ENCODE data around the gene TRA2B. TPM values are rescaled to one million over a fixed set of nuclear protein-coding genes. Genes with fewer than 3 reads are reported as not detected.

The TRA2B gene
- total and polyA plus RNA-seq, 10 donors, result 101 to 235 (median 143) TPM

- Histone ChIP-seq H3K4me1 (peaks cover 0 to 25% (median 18%) of the 10 kb centered on the region in 6 donors), H3K27me3 (replicated peaks in 1 of 7) (no peaks in the 10 kb centered on the region), H3K27ac (no peak overlapping the region), H3K36me3 (no peaks in the 10 kb centered on the region), H3K9me3 (no peaks in the 10 kb centered on the region), H3K4me3 (no peak overlapping the region)
- DNase-seq, result no peak
- no peak for TF ChIP-seq POLR2AphosphoS5 (IDR thresholded peaks at IDR 0.05)
- TF ChIP-seq POLR2A (IDR thresholded peaks at IDR 0.05), result no peak
- no peak for TF ChIP-seq CTCF (IDR thresholded peaks at IDR 0.05 in 8 of 11, conservative IDR thresholded peaks at IDR 0.05 in 3 of 11)
- intact Hi-C loops (cut with DNase I; ENCODE audit: low total_unique reads), result no loop called here
- 77 to 91% (median 83%) methylated on average over 1 of the region's 1 CpG for WGBS, 5 donors
Measured at GRCh38 chr3:185940951-185941350, 3.1 kb upstream of the TRA2B start.

GRCh38 chr3:185939721-185940120 is 1.9 kb upstream of the TRA2B start:
- Histone ChIP-seq H3K27ac (no peak overlapping the region), H3K9me3 (no peaks in the 10 kb centered on the region), H3K27me3 (replicated peaks in 1 of 7) (no peaks in the 10 kb centered on the region), H3K4me1 (peaks cover 0 to 37% (median 29%) of the 10 kb centered on the region in 6 donors), H3K4me3 (no peak overlapping the region), H3K36me3 (no peaks in the 10 kb centered on the region)
- no peak for DNase-seq
- 68 to 92% (median 83%) methylated on average over 3 of the region's 3 CpGs for whole genome bisulfite sequencing, 5 donors
- TF ChIP-seq CTCF (IDR thresholded peaks at IDR 0.05 in 8 of 11, conservative IDR thresholded peaks at IDR 0.05 in 3 of 11) (no peak), POLR2AphosphoS5 (IDR thresholded peaks at IDR 0.05) (no peak), POLR2A (IDR thresholded peaks at IDR 0.05) (no peak)
- intact Hi-C loops (cut with DNase I; ENCODE audit: low total_unique reads), result loop anchor here (10.0 kb wide), 1 partner anchor 845 kb away; the partner anchor contains the start of gene EIF4A2

GRCh38 chr3:185936814-185937688 is 763 bp downstream of the TRA2B start:
- Histone ChIP-seq H3K4me3 (peak overlapping the region; percentile 61 to 84 (median 68)), H3K36me3 (no peaks in the 10 kb centered on the region), H3K27ac (peak overlapping the region; percentile 94 to 100 (median 100)), H3K4me1 (peaks cover 25 to 51% (median 46%) of the 10 kb centered on the region in 6 donors), H3K27me3 (replicated peaks in 1 of 7) (no peaks in the 10 kb centered on the region), H3K9me3 (no peaks in the 10 kb centered on the region)
- WGBS, 5 donors, result 0 to 1% (median 0%) methylated on average over 44 to 56 of the region's 56 CpGs
- peak; percentile 96 for DNase-seq
- intact Hi-C loops (cut with DNase I; ENCODE audit: low total_unique reads), result loop anchor here (10.0 kb wide), 1 partner anchor 848 kb away; the partner anchor contains the start of gene EIF4A2
- TF ChIP-seq POLR2AphosphoS5 (IDR thresholded peaks at IDR 0.05) (no peak), CTCF (IDR thresholded peaks at IDR 0.05 in 8 of 11, conservative IDR thresholded peaks at IDR 0.05 in 3 of 11) (peak in 1 of 11 experiments; percentile 1)

- Histone ChIP-seq H3K27me3 (replicated peaks in 1 of 7) (no peaks in the 10 kb centered on the region), H3K36me3 (peaks cover 0 to 2% (median under 1%) of the 10 kb centered on the region in 6 donors), H3K4me1 (peaks cover 33 to 59% (median 54%) of the 10 kb centered on the region in 6 donors), H3K27ac (peak overlapping the region; percentile 94 to 100 (median 100)), H3K9me3 (no peaks in the 10 kb centered on the region), H3K4me3 (peak overlapping the region; percentile 61 to 84 (median 68))
- TF ChIP-seq POLR2AphosphoS5 (IDR thresholded peaks at IDR 0.05), result no peak
- TF ChIP-seq CTCF (IDR thresholded peaks at IDR 0.05 in 8 of 11, conservative IDR thresholded peaks at IDR 0.05 in 3 of 11), result no peak
- TF ChIP-seq POLR2A (IDR thresholded peaks at IDR 0.05), result no peak
- intact Hi-C loops (cut with DNase I; ENCODE audit: low total_unique reads), result loop anchor here (10.0 kb wide), 1 partner anchor 849 kb away; the partner anchor contains the start of gene EIF4A2
- no peak for DNase-seq
- WGBS, 5 donors, result 0 to 1% (median 0%) methylated on average over 8 of the region's 8 CpGs
Measured at GRCh38 chr3:185936273-185936629, 1.6 kb downstream of the TRA2B start.
